ENCODE data around the gene CNTN5.
"Not testable (repeated sequence)": the region's sequence is repeated elsewhere in the genome, so short reads cannot be mapped to it uniquely, and the experiment has no call there.

The CNTN5 gene

DNA sequence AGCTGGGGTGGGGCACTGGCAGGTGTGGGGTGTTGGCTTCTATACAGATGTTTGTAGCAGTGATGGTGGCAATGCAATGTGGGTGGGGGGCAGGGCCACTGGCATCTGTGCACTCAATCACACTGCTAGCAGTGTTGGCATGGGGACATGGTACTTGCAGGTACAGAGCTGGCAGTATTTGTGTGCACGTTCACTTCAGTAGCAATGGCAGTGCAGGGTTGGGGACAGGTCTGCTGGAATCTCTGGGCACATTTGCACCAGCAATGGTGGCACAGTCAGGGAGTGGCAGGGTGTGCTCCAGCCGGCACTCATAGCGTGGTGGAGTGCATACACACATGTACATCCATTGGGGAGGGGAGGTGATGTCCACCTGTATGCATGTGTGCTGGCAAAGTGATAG lies 775.2 kb downstream of the CNTN5 start:
- no peak for DNase-seq

DNA sequence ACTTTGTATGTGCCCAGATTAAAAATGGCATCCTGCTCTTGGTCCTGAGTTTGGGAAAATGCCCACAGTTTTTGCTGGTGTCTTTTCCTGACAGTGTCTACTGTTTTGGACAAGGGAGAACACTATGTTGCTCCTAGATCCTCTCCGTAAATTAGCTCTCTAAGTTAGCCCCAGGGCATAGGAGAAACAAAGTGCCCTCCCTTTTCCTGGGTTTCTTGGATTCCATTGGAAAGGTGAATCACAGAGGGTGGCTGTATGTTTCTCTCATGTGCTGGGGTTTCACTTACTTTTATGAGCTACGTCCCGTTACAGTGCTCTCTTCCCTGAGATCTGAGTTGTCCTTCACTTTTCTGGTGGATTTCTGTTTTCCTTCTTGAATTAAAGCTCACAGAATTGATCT lies 782.8 kb downstream of the CNTN5 start:
- no peak for DNase-seq

GRCh38 chr11:99812516-99812915 lies 791.8 kb downstream of the CNTN5 start:
- no peak for DNase-seq

GRCh38 chr11:99814021-99814420 lies 793.3 kb downstream of the CNTN5 start:
- no peak for DNase-seq

DNA sequence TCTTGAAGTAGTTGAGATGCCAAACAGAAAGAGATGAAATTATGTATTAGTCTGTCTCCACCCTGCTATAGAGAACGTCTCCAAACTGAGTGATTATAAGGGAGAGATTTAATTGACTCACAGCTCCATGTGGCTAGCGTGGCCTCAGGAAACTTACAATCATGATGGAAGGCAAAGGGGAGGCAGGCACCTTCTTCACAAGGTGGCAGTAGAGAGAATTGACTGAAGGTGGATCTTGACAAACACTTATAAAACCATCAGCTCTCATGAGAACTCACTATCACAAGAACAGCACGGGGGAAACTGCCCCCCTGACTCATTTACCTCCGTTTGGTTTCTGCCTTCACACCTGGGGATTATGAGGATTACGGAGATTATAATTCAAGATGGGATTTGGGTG lies 794.0 kb downstream of the CNTN5 start:
- DNase-seq, result no peak

GRCh38 chr11:99818991-99819390 lies 798.2 kb downstream of the CNTN5 start:
- DNase-seq, result no peak

DNA sequence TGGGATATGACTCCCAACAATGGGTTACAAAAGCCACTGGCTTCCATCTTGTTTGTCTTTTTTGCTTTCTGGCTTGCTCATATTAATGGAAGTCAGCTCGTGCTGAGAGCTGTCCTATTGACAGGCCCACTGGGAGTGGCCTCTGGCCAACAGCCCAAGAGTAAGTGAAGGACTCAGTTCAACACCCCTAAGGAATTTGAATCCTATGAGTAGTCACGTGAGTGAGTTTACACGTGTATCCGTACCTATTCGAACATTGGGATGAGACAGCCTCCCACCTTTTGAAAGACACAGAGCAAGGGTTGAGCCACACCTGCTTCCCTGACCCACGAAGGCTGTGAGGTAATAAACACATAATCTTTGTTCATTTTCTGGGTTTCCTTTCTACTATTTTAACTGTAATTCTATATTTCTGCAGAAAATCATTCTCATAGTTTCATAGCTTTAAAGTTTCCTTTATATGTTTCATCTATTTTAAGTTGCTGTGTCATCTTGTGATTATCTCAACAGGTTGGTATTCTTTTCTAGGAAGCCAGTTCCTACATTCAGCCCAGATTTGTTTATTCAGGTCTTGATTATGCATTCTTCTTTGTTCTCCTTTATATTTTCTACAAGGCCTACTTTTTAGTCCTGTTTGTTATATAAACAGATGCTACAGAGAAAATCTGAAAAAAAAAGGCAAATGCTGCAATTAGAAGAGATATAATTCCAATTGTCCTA lies 802.3 kb downstream of the CNTN5 start:
- no peak for DNase-seq

GRCh38 chr11:99836739-99837138 lies 816.0 kb downstream of the CNTN5 start:
- not testable (repeated sequence) for DNase-seq

DNA sequence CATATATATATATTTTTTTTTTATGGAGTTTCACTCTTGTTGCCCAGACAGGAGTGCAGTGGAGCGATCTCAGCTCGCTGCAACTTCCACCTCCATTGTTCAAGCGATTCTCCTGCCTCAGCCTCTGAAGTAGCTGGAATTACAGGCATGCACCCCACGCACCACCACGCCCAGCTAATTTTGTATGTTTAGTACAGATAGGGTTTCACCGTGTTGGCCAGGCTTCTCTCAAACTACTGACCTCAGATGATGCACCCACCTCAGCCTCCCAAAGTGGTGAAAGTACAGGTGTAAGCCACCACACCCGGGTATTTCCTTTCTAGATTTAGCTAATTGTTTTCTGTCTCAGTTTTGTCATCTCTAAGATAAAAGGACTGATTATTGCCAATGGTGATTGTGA lies 821.1 kb downstream of the CNTN5 start:
- no peak for DNase-seq

DNA sequence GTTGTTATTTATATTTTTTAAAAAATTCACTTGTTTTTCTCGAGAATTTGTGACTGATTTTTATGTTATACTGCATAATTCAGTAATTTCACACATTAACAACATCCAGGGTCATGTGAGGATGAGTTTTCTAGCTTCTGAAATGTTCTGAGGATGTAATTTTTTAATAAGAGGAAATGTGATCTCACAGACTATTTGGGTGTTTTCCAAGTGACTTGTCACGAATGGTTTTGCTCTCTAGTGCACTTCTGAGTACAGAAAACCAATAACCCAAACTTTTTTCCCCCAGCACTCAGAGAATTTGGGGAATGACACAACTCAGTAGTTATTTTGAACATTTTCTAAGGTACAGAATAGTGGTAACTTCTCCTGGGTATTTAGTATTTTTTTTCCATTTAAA lies 845.2 kb downstream of the CNTN5 start:
- no peak for DNase-seq

GRCh38 chr11:99881610-99882009 lies 860.9 kb downstream of the CNTN5 start:
- no peak for DNase-seq

DNA sequence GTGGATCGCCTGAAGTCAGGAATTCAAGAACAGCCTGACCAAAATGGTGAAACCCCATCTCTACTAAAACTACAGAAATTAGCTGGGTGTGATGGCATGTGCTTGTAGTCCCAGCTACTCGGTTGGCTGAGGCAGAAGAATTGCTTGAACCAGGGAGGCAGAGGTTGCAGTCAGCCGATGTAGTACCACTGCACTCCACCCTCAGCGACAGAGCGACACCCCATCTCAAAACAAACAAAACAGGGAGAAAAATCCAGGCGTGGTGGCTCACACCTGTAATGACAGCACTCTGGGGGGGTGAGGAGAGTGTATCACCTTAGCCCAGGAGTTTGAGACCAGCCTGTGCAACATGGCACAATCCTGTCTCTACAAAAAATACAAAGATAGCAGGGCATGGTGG lies 864.0 kb downstream of the CNTN5 start:
- no peak for DNase-seq

GRCh38 chr11:99887481-99887880 lies 866.7 kb downstream of the CNTN5 start:
- DNase-seq, result no peak

- no peak for DNase-seq
Measured at GRCh38 chr11:99893811-99894210, 873.1 kb downstream of the CNTN5 start.

- no peak for DNase-seq
Measured at GRCh38 chr11:99901175-99901574, 880.4 kb downstream of the CNTN5 start.

DNA sequence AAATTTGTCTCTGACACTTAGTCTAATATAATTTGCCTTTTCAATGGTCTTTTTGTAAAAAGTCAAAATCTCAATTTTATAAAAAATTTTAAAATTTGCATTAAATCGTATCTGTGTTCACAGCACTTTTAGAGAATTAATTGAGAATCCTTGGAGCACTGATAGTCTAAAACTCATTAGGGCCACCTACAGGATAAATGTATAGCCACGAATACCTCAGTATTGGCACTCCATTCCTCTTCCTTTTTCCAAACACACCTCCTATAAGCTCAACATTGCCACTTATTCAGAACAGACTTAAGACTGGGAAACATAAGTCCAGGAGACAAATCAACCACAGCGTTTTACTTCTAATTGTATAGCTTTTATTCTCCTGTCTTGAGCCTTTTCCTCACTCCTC lies 890.4 kb downstream of the CNTN5 start:
- DNase-seq, result no peak

DNA sequence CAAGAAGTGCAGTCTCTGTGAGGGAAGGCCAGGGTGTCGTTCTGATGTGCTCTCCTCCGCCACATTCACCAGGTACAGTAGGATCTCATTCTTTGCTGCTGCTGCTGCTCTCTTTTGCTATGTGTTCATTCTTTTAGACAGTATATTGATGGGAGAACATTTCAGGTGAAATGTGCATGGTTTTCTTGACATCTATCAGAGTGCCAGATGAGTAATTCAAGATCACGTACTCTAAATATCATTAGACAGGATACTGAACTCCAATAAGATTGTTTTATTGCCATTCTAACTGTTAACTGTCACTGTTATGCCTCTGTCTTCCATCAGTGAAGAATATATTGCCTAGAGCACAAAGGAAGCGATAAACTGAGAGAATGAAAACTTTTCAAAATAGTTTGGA lies 895.3 kb downstream of the CNTN5 start:
- no peak for DNase-seq

DNA sequence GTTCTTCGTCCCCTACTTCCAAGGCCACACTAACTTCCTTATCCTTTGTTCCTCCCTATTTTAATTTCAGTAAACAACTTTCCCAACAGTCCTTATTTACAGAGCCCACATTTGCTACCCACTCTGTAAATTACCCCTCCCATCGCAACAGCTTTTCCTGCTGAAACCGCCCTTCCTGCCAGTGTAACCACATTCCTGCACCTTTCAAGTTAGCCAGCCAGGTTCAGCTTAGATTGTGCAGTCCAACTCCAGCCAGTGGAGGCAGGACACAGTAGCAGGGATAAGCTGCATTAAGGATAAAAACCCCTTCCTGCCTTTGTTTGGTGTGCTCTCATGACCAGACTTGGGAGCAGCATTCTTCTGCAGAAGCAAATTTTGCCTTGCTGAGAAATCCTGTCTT lies 898.0 kb downstream of the CNTN5 start:
- no peak for DNase-seq

DNA sequence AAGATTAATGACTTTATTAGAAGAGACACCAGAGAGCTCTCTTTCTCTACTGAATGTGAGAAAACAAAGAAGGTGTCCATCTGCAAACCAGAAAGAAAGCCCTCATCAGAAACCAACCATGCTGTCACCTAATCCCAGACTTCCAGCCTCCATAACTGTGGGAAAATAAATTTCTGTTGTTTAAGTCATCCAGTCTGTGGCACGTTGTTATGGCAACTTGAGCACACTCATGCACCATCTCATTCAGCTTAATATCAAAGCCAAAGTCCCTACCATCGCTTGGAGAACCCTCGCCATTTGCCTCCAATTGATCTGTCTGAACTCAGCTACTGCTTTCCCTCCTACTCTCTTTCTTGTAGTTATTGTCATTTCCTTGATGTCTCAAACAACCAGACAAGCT lies 900.2 kb downstream of the CNTN5 start:
- no peak for DNase-seq

GRCh38 chr11:99925968-99926367 lies 905.2 kb downstream of the CNTN5 start:
- no peak for DNase-seq

GRCh38 chr11:99932684-99933083 lies 911.9 kb downstream of the CNTN5 start:
- DNase-seq, result no peak

DNA sequence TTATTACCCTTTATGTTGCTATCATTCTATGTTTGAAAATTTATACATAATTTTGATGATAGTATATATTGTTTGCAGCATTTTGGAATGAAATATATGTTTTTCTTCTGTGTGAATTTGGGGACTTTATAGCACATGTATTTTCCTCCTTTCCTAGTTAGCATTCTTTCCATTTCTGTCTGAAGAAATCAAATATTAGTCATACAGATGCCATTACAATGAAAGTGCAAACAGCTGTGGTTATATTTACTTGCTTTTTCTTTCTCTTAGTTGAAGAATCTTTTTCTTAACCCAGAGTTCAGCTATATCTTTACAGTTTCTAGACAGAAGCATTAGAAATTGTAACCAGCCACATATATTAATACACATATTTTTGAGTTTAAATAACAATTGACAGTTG lies 913.3 kb downstream of the CNTN5 start:
- no peak for DNase-seq

GRCh38 chr11:99937330-99937729 lies 916.6 kb downstream of the CNTN5 start:
- no peak for DNase-seq

GRCh38 chr11:99952816-99953215 lies 932.1 kb downstream of the CNTN5 start:
- no peak for DNase-seq

GRCh38 chr11:99960536-99960935 lies 939.8 kb downstream of the CNTN5 start:
- DNase-seq, result no peak
